HL-60 (cell line): ENCODE measurements around the gene DAPK1.

Experiments used
- POLR2AphosphoS5 ChIP-seq: IDR thresholded peaks from 2 replicates; pipeline ENCODE4 v1.6.1; 2012; ENCODE audit warnings: low read depth
- SPI1 ChIP-seq: IDR thresholded peaks from 2 replicates; pipeline ENCODE4 v1.6.1; 2012; ENCODE audit warnings: low read depth, mild to moderate bottlenecking, borderline replicate concordance
- TF ChIP-seq, protein P1 (sequence below): IDR thresholded peaks from one replicate; pipeline ENCODE4 v1.5.1; 2011; ENCODE audit warnings: low read length, control low read depth, inconsistent platforms; ENCODE audit not compliant: insufficient read depth
- TF ChIP-seq, protein P2 (sequence below): IDR thresholded peaks from 2 replicates; pipeline ENCODE4 v1.6.1; 2012; ENCODE audit warnings: low read depth; ENCODE audit not compliant: insufficient replicate concordance

DNA sequence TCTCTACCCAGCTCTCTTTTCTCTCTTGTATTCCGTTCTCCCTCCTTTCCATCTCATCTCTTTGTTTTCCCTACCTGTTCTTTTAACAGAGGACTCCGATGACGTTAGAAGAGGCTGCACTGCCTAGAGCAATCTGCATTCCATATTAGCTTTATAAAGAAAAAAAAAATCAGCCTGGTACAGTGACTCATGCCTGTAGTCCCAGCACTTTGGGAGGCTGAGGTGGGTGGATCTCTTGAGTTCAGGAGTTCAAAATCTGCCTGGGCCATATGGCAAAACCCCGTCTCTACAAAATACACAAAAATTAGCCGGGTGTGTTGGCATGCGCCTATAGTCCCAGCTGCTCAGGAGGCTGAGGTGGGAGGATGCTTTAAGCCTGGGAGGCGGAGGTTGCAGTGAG lies 49.0 kb downstream of the DAPK1 start:
- TF ChIP-seq, protein P1, sequence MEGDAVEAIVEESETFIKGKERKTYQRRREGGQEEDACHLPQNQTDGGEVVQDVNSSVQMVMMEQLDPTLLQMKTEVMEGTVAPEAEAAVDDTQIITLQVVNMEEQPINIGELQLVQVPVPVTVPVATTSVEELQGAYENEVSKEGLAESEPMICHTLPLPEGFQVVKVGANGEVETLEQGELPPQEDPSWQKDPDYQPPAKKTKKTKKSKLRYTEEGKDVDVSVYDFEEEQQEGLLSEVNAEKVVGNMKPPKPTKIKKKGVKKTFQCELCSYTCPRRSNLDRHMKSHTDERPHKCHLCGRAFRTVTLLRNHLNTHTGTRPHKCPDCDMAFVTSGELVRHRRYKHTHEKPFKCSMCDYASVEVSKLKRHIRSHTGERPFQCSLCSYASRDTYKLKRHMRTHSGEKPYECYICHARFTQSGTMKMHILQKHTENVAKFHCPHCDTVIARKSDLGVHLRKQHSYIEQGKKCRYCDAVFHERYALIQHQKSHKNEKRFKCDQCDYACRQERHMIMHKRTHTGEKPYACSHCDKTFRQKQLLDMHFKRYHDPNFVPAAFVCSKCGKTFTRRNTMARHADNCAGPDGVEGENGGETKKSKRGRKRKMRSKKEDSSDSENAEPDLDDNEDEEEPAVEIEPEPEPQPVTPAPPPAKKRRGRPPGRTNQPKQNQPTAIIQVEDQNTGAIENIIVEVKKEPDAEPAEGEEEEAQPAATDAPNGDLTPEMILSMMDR: no peak
- TF ChIP-seq POLR2AphosphoS5 (no peak), SPI1 (no peak)
- TF ChIP-seq, protein P2, sequence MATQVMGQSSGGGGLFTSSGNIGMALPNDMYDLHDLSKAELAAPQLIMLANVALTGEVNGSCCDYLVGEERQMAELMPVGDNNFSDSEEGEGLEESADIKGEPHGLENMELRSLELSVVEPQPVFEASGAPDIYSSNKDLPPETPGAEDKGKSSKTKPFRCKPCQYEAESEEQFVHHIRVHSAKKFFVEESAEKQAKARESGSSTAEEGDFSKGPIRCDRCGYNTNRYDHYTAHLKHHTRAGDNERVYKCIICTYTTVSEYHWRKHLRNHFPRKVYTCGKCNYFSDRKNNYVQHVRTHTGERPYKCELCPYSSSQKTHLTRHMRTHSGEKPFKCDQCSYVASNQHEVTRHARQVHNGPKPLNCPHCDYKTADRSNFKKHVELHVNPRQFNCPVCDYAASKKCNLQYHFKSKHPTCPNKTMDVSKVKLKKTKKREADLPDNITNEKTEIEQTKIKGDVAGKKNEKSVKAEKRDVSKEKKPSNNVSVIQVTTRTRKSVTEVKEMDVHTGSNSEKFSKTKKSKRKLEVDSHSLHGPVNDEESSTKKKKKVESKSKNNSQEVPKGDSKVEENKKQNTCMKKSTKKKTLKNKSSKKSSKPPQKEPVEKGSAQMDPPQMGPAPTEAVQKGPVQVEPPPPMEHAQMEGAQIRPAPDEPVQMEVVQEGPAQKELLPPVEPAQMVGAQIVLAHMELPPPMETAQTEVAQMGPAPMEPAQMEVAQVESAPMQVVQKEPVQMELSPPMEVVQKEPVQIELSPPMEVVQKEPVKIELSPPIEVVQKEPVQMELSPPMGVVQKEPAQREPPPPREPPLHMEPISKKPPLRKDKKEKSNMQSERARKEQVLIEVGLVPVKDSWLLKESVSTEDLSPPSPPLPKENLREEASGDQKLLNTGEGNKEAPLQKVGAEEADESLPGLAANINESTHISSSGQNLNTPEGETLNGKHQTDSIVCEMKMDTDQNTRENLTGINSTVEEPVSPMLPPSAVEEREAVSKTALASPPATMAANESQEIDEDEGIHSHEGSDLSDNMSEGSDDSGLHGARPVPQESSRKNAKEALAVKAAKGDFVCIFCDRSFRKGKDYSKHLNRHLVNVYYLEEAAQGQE: no peak
